IMR-90 (cell line): Measurements from ENCODE around the gene OR51S1. TPM values are rescaled to one million over a fixed set of nuclear protein-coding genes. Genes with fewer than 3 reads are reported as not detected.
A peak's percentile ranks its signal among the peaks of the same experiment; 100 is the strongest.

Experiments used
- ATAC-seq: fragments of 200-7000 bp; cut with Tn5 transposase; 2 replicates; pipeline ENCODE4 v1.9.1; 2020; ENCODE audit warnings: low read depth, mild to moderate bottlenecking, moderate library complexity
- BruUV-seq: library from RNA; stranded (reverse); fragments of 400-500 nt; replicated peaks from 2 replicates; lab custom pipeline; 2021; lab: Mats Ljungman, UMichigan
- CTCF ChIA-PET: fragments of 300-600 bp; formaldehyde crosslinking; extraction: SDS; loops from one replicate; lab custom pipeline; 2021; ENCODE audit warnings: antibody characterized with exemption; lab: Yijun Ruan, JAX
- POLR2A ChIA-PET: fragments of 300-600 bp; sonication (Branson Sonifier 250); formaldehyde crosslinking; loops from one replicate; lab custom pipeline; 2022; ENCODE audit warnings: antibody characterized with exemption; ENCODE audit not compliant: unreplicated experiment; lab: Charles Lee
- DNase-seq: peaks from one replicate; pipeline ENCODE4 v3.0.0; 2013
- H2AFZ ChIP-seq: replicated peaks from 2 replicates; pipeline ENCODE3; 2013; ENCODE audit warnings: low read length, mild to moderate bottlenecking; ENCODE audit not compliant: poor library complexity
- H2AK5ac ChIP-seq: 2 replicates; pipeline ENCODE4 v1.6.1; 2013; ENCODE audit warnings: low read depth, low read length, inconsistent platforms
- H2AK9ac ChIP-seq: replicated peaks from 2 replicates; pipeline ENCODE3; 2013; ENCODE audit warnings: mild to moderate bottlenecking, low read depth, low read length, moderate library complexity; ENCODE audit not compliant: poor library complexity
- H2BK120ac ChIP-seq: 2 replicates; pipeline ENCODE4 v1.6.1; 2013; ENCODE audit warnings: low read depth, low read length, inconsistent platforms
- H2BK15ac ChIP-seq: 3 replicates; pipeline ENCODE4 v1.6.1; 2013; ENCODE audit warnings: low read depth, low read length, inconsistent platforms
- H2BK20ac ChIP-seq: 2 replicates; pipeline ENCODE4 v1.6.1; 2013; ENCODE audit warnings: low read depth, mild to moderate bottlenecking, inconsistent platforms, low read length, moderate library complexity
- H2BK5ac ChIP-seq: 2 replicates; pipeline ENCODE4 v1.6.1; 2013; ENCODE audit warnings: mild to moderate bottlenecking, low read depth, low read length, inconsistent platforms; ENCODE audit not compliant: poor library complexity, severe bottlenecking
- H3K14ac ChIP-seq: replicated peaks from 2 replicates; pipeline ENCODE4 v1.6.1; 2013; ENCODE audit warnings: low read depth, low read length, inconsistent platforms
- H3K18ac ChIP-seq: 2 replicates; pipeline ENCODE4 v1.6.1; 2013; ENCODE audit warnings: low read depth, low read length, control low read depth
- H3K23ac ChIP-seq: 2 replicates; pipeline ENCODE4 v1.6.1; 2013; ENCODE audit warnings: low read depth, low read length, inconsistent platforms
- H3K27ac ChIP-seq: 2 replicates; pipeline ENCODE4 v1.5.1; 2013; ENCODE audit warnings: mild to moderate bottlenecking, control low read depth, low read length; ENCODE audit not compliant: insufficient read depth
- H3K27me3 ChIP-seq: 2 replicates; pipeline ENCODE4 v1.6.1; 2013; ENCODE audit warnings: low read length; ENCODE audit not compliant: control insufficient read depth, insufficient read depth
- H3K36me3 ChIP-seq: 2 replicates; pipeline ENCODE4 v1.6.1; 2013; ENCODE audit warnings: low read length, mixed read lengths; ENCODE audit not compliant: control insufficient read depth, insufficient read depth
- H3K4ac ChIP-seq: 2 replicates; pipeline ENCODE4 v1.6.1; 2013; ENCODE audit warnings: low read depth, low read length, inconsistent platforms
- H3K4me1 ChIP-seq: 2 replicates; pipeline ENCODE4 v1.6.1; 2013; ENCODE audit warnings: low read length, mixed read lengths; ENCODE audit not compliant: control insufficient read depth, insufficient read depth
- H3K4me2 ChIP-seq: 2 replicates; pipeline ENCODE4 v1.6.1; 2013; ENCODE audit warnings: low read depth, mild to moderate bottlenecking, control low read depth, low read length, moderate library complexity
- H3K4me3 ChIP-seq: 2 replicates; pipeline ENCODE4 v1.5.1; 2013; ENCODE audit warnings: low read depth, mild to moderate bottlenecking, control low read depth, low read length, moderate library complexity; ENCODE audit not compliant: insufficient read depth
- H3K56ac ChIP-seq: 2 replicates; pipeline ENCODE4 v1.6.1; 2013; ENCODE audit warnings: low read length, inconsistent platforms; ENCODE audit not compliant: insufficient read depth; ENCODE audit errors: extremely low read depth
- H3K79me1 ChIP-seq, 2 experiments: 2 replicates each; pipeline ENCODE4 v1.6.1; 2013; ENCODE audit warnings: low read length in 2 of 2, inconsistent platforms in 1 of 2, low read depth in 1 of 2
- H3K9ac ChIP-seq: 2 replicates; pipeline ENCODE4 v1.6.1; 2013; ENCODE audit warnings: low read depth, low read length, control low read depth
- H3K9me1 ChIP-seq: 2 replicates; pipeline ENCODE4 v1.6.1; 2013; ENCODE audit warnings: low read length, inconsistent platforms; ENCODE audit not compliant: insufficient read depth
- H3K9me3 ChIP-seq: 2 replicates; pipeline ENCODE4 v1.6.1; 2013; ENCODE audit warnings: low read length; ENCODE audit not compliant: control insufficient read depth, insufficient read depth
- H4K20me1 ChIP-seq: 2 replicates; pipeline ENCODE4 v1.6.1; 2013; ENCODE audit warnings: low read length, inconsistent platforms; ENCODE audit not compliant: insufficient read depth
- H4K5ac ChIP-seq: 2 replicates; pipeline ENCODE4 v1.6.1; 2013; ENCODE audit warnings: mild to moderate bottlenecking, low read depth, low read length, control low read depth
- H4K8ac ChIP-seq, 2 experiments: 2 replicates each; pipeline ENCODE4 v1.6.1; 2013; ENCODE audit warnings: low read depth in 2 of 2, low read length in 2 of 2, control low read depth in 1 of 2, inconsistent platforms in 1 of 2
- H4K91ac ChIP-seq: 2 replicates; pipeline ENCODE4 v1.6.1; 2013; ENCODE audit warnings: low read depth, low read length, inconsistent platforms; ENCODE audit not compliant: insufficient read depth
- CEBPB ChIP-seq: IDR thresholded peaks from 2 replicates; pipeline ENCODE4 v1.6.1; 2012; ENCODE audit warnings: low read depth, low read length, improper control_type of control experiment
- POLR2A ChIP-seq: IDR thresholded peaks from 2 replicates; pipeline ENCODE4 v1.6.1; 2012; ENCODE audit warnings: mild to moderate bottlenecking, low read depth, low read length
- RAD21 ChIP-seq: IDR thresholded peaks from 2 replicates; pipeline ENCODE4 v1.6.1; 2012; ENCODE audit warnings: low read length, improper control_type of control experiment
- WGBS, 2 experiments: methylation state at CpG; one replicate each; pipeline versions ENCODE4 v1.1.5 to v1.1.7; 2013; ENCODE audit warnings: missing lambda C conversion rate in 2 of 2; ENCODE audit not compliant: insufficient read length in 1 of 2; ENCODE audit errors: extremely low coverage in 2 of 2; 5-methylcytosine and 5-hydroxymethylcytosine counted together
- dilution Hi-C: fragments of 300-500 bp; cut with HindIII; formaldehyde crosslinking; loops from one replicate; pipeline ENCODE4 v1.14.3; 2018; ENCODE audit warnings: low sequenced_read_pairs; ENCODE audit not compliant: unreplicated experiment
- in situ Hi-C: fragments of 300-500 bp; cut with MboI; formaldehyde crosslinking; loops from 3 replicates; pipeline ENCODE4 v1.14.3; 2019; ENCODE audit warnings: low sequenced_read_pairs, inconsistent platforms, mixed read lengths
- intact Hi-C: fragments of 100-400 bp; cut with micrococcal nuclease; formaldehyde crosslinking; loops from 2 replicates; pipeline ENCODE4 v1.10.0; 2022
- polyA plus RNA-seq, 3 experiments: library from polyadenylated mRNA; depleted of rRNA; stranded (reverse); fragments of >200 nt; gene quantifications; 2 replicates each; pipeline ENCODE4 v1.2.3, GENCODE V29; 2012; ENCODE audit warnings: low replicate concordance in 1 of 3
- total RNA-seq: library from RNA; depleted of rRNA; stranded (reverse); fragments of >200 nt; gene quantifications from 2 replicates; pipeline ENCODE4 v1.2.3, GENCODE V29; 2012; rRNA removed

The OR51S1 gene
- total and polyA plus RNA-seq, 2 of the 4 experiments (the other 2 are of a cell fraction): not detected

GRCh38 chr11:4798427-4799183 lies 50.4 kb downstream of the OR51S1 start:
- Histone ChIP-seq H3K4me2 (no peak overlapping the region), H3K23ac (no peak overlapping the region), H4K8ac (no peak overlapping the region), H3K27ac (no peak overlapping the region), H3K9me3 (no peaks in the 10 kb centered on the region; the same call in 1 of the 2 replicates), H3K14ac (no peak overlapping the region), H3K79me1 (no peaks in the 10 kb centered on the region), H3K9ac (no peak overlapping the region), H3K9me1 (no peaks in the 10 kb centered on the region), H2BK20ac (no peak overlapping the region), H2BK120ac (no peak overlapping the region), H2BK15ac (no peak overlapping the region), H3K4ac (no peak overlapping the region), H2AFZ (no peak overlapping the region), H3K4me1 (no peaks in the 10 kb centered on the region), H2AK5ac (no peak overlapping the region), H4K20me1 (no peaks in the 10 kb centered on the region), H2AK9ac (no peak overlapping the region), H3K36me3 (no peaks in the 10 kb centered on the region), H3K56ac (no peak overlapping the region), H4K91ac (no peak overlapping the region), H3K18ac (no peak overlapping the region), H2BK5ac (no peak overlapping the region), H3K4me3 (no peak overlapping the region), H3K27me3 (no peaks in the 10 kb centered on the region; the same call in 1 of the 2 replicates), H4K5ac (no peak overlapping the region)
- DNase-seq: peak; percentile 12
- TF ChIP-seq RAD21: no peak
- no peak for TF ChIP-seq POLR2A
- TF ChIP-seq CEBPB: no peak
- dilution Hi-C loops (no loop called here), in situ Hi-C loops (no loop called here), intact Hi-C loops (no loop called here)
- no TSS peak for BruUV-seq
- no CpG with 5 or more reads among the region's 6 CpGs for WGBS, 2 experiments
- ChIA-PET CTCF (no interaction called here), POLR2A (no interaction called here)
- 0 out of 2 replicates have a peak, but pooled peaks have one; percentile 27 for ATAC-seq

Other genes starting within 250 kb of the OR51S1 start
- 8.1 and 8.4 TPM in 2 replicates for gene TRIM68, start 241.0 kb downstream of the OR51S1 start, total RNA-seq
- gene TRIM68, start 241.0 kb downstream of the OR51S1 start, polyA plus RNA-seq (2012; rRNA removed): 6.5 and 8.1 TPM in 2 replicates
- not detected in 2 replicates for gene OR51D1, start 211.7 kb downstream of the OR51S1 start, total RNA-seq
- not detected in 2 replicates for gene OR51D1, start 211.7 kb downstream of the OR51S1 start, polyA plus RNA-seq (2012; rRNA removed)
- not detected in 2 replicates for gene OR51E1, start 205.2 kb downstream of the OR51S1 start, total RNA-seq
- gene OR51E1, start 205.2 kb downstream of the OR51S1 start, polyA plus RNA-seq (2012; rRNA removed): 0.02 TPM in 1 of 2 replicates, not detected in the other
- gene OR51E2, start 151.4 kb downstream of the OR51S1 start, total RNA-seq: 0.56 and 0.72 TPM in 2 replicates
- gene OR51E2, start 151.4 kb downstream of the OR51S1 start, polyA plus RNA-seq (2012; rRNA removed): 0.83 and 1.3 TPM in 2 replicates
- gene MMP26, start 144.4 kb downstream of the OR51S1 start, total RNA-seq: not detected in 2 replicates
- not detected in 2 replicates for gene MMP26, start 144.4 kb downstream of the OR51S1 start, polyA plus RNA-seq (2012; rRNA removed)
- gene OR51F1, start 79.3 kb downstream of the OR51S1 start, total RNA-seq: not detected in 2 replicates
- not detected in 2 replicates for gene OR51F1, start 79.3 kb downstream of the OR51S1 start, polyA plus RNA-seq (2012; rRNA removed)
- not detected in 2 replicates for gene OR52R1, start 44.8 kb downstream of the OR51S1 start, total RNA-seq
- not detected in 2 replicates for gene OR52R1, start 44.8 kb downstream of the OR51S1 start, polyA plus RNA-seq (2012; rRNA removed)
- gene OR51F2, start 27.9 kb downstream of the OR51S1 start, total RNA-seq: under 0.01 and 0.18 TPM in 2 replicates
- gene OR51F2, start 27.9 kb downstream of the OR51S1 start, polyA plus RNA-seq (2012; rRNA removed): not detected in 2 replicates
- gene OR51T1, start 32.7 kb upstream of the OR51S1 start, total RNA-seq: not detected in 2 replicates
- gene OR51T1, start 32.7 kb upstream of the OR51S1 start, polyA plus RNA-seq (2012; rRNA removed): not detected in 2 replicates
- not detected in 2 replicates for gene OR51A7, start 54.6 kb upstream of the OR51S1 start, total RNA-seq
- not detected in 2 replicates for gene OR51A7, start 54.6 kb upstream of the OR51S1 start, polyA plus RNA-seq (2012; rRNA removed)
- not detected in 2 replicates for gene OR51G2, start 70.1 kb upstream of the OR51S1 start, total RNA-seq
- gene OR51G2, start 70.1 kb upstream of the OR51S1 start, polyA plus RNA-seq (2012; rRNA removed): not detected in 2 replicates
- gene OR51G1, start 75.1 kb upstream of the OR51S1 start, total RNA-seq: not detected in 2 replicates
- gene OR51G1, start 75.1 kb upstream of the OR51S1 start, polyA plus RNA-seq (2012; rRNA removed): not detected in 2 replicates
- gene OR51A4, start 98.4 kb upstream of the OR51S1 start, total RNA-seq: not detected in 2 replicates
- gene OR51A4, start 98.4 kb upstream of the OR51S1 start, polyA plus RNA-seq (2012; rRNA removed): not detected in 2 replicates
- not detected in 2 replicates for gene OR51A2, start 106.5 kb upstream of the OR51S1 start, total RNA-seq
- not detected in 2 replicates for gene OR51A2, start 106.5 kb upstream of the OR51S1 start, polyA plus RNA-seq (2012; rRNA removed)
- gene OR51L1, start 145.6 kb upstream of the OR51S1 start, total RNA-seq: not detected in 2 replicates
- not detected in 2 replicates for gene OR51L1, start 145.6 kb upstream of the OR51S1 start, polyA plus RNA-seq (2012; rRNA removed)
- not detected in 2 replicates for gene OR52J3, start 197.3 kb upstream of the OR51S1 start, total RNA-seq
- not detected in 2 replicates for gene OR52J3, start 197.3 kb upstream of the OR51S1 start, polyA plus RNA-seq (2012; rRNA removed)
- gene OR52E2, start 210.4 kb upstream of the OR51S1 start, total RNA-seq: not detected in 2 replicates
- not detected in 2 replicates for gene OR52E2, start 210.4 kb upstream of the OR51S1 start, polyA plus RNA-seq (2012; rRNA removed)
- gene OR52E1, start 220.4 kb upstream of the OR51S1 start, total RNA-seq: not detected in 2 replicates
- gene OR52E1, start 220.4 kb upstream of the OR51S1 start, polyA plus RNA-seq (2012; rRNA removed): not detected in 2 replicates